Measurements from ENCODE around the gene CYP2A7.
"Not testable (repeated sequence)": the region's sequence is repeated elsewhere in the genome, so short reads cannot be mapped to it uniquely, and the experiment has no call there.

Gene CYP2A7

DNA sequence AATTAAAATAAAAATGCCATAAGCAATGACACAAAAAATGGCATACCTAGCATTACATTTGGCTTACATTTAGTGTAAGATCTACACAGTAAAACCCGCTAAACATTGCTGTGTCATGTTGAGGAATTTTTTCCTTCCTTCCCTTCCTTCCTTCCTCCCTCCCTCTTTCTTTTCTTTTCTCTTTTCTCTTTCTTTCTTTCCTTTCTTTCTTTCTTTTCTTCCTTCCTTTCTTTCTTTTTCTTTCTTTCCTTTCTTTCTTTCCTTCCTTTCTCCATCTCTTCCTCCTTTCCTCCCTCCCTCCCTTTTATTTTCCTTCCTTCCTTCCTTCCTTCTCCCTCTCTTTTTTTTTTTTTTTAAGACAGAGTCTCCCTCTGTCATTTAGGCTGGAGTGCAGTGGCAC is 43.6 kb downstream of the CYP2A7 start:
- DNase-seq: not testable (repeated sequence)

DNA sequence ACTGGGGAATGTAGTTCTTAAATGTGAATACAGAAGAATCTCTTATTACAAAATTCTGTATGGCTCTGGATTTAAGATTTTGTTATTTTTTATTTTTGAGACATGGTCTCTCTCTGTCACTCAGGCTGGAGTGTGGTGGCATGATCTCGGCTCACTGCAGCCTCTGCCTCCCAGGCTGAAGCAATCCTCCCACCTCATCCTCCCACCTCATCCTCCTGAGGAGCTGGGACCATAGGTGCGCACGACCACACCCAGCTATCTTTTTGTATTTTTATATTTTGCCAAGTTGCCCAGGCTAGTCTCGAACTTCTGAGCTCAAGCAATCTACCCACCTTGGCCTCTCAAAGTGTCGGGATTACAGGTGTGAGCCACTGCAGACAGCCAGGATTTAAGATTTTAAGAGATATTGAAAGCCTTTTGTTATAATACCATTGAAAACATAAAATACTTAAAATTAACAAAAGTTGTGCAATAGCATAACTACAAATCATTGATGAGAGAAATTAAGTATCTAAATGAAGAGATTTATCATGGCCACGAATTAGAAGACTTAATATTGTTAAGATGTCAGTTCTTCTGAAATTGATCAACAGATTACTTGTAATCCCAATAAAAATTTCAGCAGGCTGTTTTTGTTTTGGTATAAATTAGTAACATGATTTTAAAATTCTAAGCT is 45.1 kb downstream of the CYP2A7 start:
- no peak for DNase-seq

DNA sequence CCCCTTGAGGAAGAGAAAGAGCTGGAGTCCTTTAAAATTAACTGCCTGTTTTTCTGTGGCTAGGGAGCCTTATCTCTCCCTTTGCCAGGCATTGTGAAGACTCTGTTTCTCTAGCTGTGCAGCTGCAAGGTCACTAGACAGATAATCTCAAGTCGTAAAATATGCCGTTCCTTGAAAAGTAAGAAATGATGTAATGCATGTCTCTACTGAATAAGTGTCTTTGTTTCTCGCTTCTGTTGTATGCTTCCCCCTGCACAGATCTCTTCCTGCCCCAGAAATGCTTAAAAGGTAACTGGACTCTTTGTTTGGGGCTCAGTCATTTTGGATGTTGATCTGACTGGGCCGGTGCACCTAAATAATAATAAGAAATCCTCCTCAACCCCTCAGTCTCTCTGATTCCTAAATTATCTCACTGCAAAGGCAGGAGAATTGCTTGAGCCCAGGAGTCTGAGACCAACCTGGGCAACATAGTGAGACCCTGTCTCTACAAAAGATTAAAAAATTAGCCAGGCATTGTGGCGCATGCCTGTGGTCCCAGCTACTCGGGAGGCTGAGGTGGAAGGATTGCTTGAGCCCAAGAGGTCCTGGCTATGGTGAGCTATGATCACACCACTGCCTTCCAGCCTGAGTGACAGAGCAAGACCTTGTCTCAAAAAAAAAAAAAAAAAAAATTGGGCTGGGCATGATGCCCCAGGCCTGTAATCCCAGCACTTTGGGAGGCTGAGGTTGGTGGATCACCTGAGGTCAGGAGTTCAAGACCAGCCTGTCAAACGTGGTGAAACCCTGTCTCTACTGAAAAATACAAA is 48.1 kb downstream of the CYP2A7 start:
- DNase-seq: not testable (repeated sequence)

DNA sequence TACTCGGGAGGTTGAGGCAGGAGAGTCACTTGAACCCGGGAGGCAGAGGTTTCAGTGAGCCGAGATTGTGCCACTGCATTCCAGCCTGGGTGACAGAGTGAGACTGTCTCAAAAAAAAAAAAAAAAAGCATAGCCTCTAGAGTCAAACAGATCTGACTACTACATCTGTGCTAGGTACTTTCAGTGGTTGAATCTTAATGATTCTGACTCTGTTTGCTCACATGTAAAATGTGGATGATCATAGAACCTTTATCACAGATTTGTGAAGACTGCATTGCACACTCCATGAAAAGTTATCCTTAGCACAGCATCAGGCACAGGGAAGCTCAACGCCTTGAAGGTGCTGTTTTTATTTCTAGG is 49.6 kb downstream of the CYP2A7 start:
- not testable (repeated sequence) for DNase-seq

DNA sequence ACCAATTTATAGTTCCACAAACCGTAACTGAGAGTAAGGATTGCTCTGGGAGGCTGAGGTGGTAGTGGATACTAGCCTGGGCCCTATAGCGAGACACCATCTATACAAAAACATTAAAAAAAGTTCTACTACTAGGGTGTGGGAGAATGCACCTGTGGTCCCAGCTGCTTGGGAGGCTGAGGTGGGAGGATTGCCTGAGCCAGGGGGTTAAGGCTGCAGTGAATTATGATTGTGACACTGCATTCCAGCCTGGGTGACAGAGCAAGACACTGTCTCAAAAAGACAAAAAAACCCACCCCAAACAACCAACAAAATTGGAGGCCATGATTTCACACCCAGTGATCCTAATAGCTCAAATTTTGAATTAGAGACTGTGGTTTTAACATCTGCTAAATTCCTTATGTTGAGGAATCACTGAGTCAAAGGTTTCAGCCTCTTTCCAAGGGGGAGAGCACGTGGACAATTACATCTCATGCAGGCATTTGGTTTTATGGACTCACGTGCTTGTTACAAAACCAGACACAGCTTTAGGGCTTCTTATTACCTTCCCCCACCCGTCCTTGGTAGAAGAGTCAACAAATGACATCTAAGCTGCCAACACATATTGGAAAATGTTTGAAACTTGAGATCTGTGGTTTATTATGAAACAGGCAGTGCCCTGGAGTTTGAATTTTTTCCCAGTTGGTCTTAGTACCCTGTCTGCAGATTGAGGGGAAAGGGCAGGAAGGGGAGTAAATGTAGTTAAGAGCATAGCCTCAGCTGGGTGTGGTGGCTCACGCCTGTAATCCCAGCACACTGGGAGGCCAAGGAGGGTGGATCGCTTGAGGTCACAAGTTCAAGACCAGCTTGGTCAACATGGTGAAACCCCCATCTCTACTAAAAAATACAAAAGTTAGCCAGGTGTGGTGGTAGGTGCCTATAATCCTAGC is 50.3 kb downstream of the CYP2A7 start:
- no peak for DNase-seq

DNA sequence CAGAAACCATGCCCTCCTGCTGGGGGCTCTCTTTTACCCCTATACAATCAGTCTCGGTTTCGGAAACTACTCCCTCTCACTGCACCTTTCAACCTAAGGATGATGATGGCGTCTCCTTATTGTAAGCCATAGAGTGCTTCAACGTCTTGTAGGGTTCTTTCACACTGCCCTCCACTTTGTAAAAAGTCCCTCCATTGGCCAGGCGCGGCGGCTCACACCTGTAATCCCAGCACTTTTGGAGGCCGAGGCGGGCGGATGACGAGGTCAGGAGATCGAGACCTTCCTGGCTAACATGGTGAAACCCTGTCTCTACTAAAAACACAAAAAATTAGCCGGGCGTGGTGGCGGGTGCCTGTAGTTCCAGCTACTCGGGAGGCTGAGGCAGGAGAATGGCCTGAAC is 51.3 kb downstream of the CYP2A7 start:
- DNase-seq: not testable (repeated sequence)

DNA sequence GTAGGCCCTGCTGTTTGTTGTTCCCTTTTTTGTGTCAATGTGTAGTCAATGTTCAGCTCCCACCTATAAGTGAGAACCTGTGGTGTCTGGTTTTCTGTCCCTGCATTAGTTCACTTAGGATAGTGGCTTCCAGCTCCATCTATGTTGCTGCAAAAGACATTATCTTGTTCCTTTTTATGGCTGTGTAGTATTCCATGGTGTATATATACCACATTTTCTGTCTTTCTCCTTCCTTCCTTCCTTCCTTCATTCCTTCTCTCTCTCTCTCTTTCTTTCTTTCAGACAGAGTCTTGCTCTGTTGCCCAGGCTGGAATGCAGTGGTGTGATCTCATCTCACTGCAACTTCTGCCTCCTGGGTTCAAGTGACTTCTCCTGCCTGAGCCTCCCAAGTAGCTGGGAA is 52.8 kb downstream of the CYP2A7 start:
- no peak for DNase-seq

DNA sequence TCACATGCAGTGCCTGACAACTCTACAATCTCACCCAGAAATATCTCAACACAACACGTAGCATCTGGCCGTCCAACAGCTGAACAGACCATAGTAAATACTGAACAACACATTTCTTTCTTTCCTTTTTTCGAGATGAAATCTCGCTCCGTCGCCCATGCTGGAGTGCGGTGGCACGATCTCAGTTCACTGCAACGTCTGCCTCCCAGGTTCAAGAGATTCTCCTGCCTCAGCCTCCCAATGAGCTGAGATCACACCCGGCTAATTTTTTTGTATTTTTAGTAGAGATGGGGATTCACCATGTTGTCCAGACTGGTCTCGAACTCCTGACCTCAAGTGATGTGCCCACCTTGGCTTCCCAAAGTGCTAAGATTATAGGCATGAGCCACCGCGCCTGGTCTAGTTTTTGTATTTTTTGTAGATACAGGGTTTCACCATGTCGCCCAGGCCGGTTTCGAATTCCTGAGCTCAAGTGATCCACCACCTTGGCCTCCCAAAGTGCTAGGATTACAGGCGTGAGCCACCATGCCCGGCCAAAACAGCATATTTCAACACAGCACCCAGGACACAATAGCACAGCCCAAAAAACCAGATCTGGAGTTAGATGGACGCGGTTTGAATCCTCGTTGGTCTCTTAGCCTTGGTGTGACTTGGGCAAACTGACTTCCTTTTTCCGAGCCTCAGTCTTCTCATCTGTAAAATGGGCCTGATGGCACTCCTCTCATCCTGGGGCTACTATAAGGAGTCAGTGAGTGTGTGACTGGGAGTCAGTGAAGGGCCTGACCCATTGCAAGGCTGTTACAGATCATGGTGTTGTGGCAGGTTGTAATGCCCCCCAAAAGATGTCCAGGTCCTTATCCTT is 54.4 kb downstream of the CYP2A7 start:
- DNase-seq: no peak

DNA sequence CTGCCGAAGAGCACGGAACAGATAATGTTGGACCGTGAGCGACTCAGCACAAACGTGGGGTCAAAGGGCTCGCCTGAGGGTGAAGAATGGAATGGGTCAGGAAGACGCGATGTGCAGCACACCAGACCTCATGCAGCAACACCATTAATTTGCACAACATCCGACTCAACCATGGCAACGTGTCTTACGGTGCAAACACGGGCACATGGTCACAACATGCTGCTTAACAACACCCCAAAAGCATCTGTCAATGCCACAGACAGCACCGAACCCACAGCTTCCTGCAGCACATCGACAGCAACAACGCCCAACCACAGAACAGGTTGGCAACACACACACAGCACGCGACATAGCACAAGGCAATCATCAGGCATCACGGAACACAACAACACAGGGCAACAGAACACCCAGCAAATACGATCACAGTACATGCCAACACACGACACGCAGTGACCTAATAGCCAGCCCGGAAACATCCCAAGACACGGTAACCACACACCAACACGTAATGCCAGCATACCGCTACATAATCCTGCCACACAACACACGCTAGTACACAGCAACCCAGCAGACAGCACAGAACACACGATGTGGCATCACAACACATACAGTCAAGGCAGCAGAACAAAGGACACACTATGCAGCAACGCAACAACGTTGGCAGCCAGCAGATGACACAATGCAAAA is 55.2 kb downstream of the CYP2A7 start:
- DNase-seq: peak; percentile 47

DNA sequence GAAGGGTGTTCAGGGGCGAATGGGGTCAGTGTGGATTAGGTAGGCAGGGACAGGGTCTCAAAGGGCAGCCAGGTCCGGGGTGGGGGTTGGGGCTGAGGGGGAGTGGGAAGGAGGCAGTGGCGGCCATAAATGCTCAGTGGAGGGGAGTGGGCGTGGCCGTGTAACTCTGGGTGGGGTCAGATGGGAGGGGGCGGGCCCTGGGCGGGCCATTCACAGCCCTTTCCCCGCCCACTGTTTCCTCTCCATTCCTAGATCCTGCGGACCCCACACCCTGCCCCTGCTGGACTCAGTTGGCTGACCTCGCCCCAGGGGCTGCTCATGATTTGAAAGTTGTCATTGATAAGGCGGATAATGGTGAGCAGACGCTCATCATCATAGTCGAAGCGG is 55.7 kb downstream of the CYP2A7 start:
- not testable (repeated sequence) for DNase-seq

DNA sequence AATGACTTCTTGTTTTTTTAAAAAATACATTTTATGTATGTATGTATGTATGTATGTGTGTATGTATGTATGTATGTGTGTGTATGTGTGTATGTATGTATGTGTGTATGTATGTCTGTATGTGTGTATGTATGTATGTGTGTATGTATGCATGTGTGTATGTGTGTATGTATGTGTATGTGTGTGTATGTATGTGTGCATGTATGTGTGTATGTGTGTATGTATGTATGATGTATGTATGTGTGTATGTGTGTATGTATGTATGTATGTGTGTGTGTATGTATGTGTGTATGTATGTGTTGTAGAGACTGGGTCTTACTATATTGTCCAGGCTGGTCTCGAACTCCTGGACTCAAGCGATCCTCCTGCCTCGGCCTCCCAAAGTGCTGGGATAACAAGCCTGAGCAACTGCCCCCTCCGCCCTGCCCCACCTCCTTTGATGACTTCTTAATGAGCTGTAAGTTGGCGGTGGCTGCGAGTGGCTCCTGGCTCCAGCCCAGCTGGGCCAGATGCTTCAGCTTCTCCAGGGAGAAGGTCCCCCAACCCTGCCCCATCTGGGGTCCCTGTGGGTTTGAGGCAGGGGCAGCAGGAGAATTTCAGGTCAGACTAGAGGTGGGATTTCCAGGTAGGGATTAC is 56.5 kb downstream of the CYP2A7 start:
- DNase-seq: not testable (repeated sequence)
